RCC 7860 (cell line): ENCODE results near the gene ZSWIM7.
"Not testable (repeated sequence)": the region's sequence is repeated elsewhere in the genome, so short reads cannot be mapped to it uniquely, and the experiment has no call there.

ENCODE experiments used
- DNase-seq: peaks from one replicate; pipeline ENCODE4 v3.0.0-alpha.2; 2015; ENCODE audit warnings: low spot score
- FAIRE-seq: peaks from 2 replicates; lab custom pipeline; 2012; peaks lifted over from hg19 to GRCh38; lab: Jason Lieb, UNC

Gene ZSWIM7

GRCh38 chr17:15999974-16000827 lies 697 bp upstream of the ZSWIM7 start:
- no peak for FAIRE-seq
- no peak for DNase-seq

- FAIRE-seq (no peak), DNase-seq (no peak)
These were observed 1.4 kb downstream of the ZSWIM7 start for GRCh38 chr17:15998031-15998562.

DNA sequence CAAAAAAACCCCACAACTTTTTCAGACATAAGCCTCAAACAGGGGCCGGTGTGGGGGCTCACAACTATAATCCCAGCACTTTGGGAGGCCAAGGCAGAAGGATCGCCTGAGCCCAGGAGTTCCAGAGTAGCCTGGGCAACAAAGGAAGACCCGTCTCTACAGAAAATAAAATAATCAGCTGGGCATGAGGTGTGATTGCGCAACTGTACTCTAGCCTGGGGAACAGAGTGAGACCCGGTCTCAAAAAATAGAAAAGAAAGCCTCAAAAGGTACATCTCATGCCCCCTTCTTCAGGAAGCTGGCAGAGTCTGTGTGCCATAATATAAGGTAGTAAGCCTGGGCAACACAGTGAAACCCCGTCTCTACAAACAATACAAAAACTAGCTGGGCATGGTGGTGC lies 3.2 kb downstream of the ZSWIM7 start:
- no peak for DNase-seq
- no peak for FAIRE-seq

GRCh38 chr17:15981646-15982580 lies 17.6 kb downstream of the ZSWIM7 start:
- FAIRE-seq (no peak), DNase-seq (no peak)

- DNase-seq, result no peak
- FAIRE-seq, result no peak
These were observed 18.3 kb downstream of the ZSWIM7 start for GRCh38 chr17:15981208-15981607.

GRCh38 chr17:15979013-15979412 lies 20.5 kb downstream of the ZSWIM7 start:
- FAIRE-seq, result not testable (repeated sequence)

DNA sequence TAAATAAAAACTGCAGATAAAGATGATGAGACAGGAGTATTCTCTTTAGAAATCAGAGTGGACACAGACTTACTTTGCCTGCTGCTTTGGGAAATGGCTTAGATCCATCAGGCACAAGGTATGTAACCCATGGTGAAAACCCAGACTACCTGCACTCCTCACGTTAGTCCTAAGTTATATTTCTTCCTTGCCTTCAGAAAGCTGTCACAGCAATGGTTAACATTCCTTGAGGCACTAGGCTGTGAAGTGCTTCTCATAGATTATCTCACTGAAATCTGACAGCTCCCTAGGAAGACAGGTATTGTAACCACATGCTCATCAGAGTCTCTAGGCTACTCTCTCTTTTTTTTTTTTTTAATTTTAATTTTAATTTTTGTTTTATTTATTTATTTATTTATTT lies 20.9 kb downstream of the ZSWIM7 start:
- no peak for DNase-seq
- FAIRE-seq, result no peak

More at GRCh38 chr17:15979013-15979412, 20.5 kb downstream of the ZSWIM7 start:
- DNase-seq, result not testable (repeated sequence)

GRCh38 chr17:15977894-15978293 lies 21.6 kb downstream of the ZSWIM7 start:
- FAIRE-seq (no peak), DNase-seq (no peak)

GRCh38 chr17:15973834-15974233 lies 25.7 kb downstream of the ZSWIM7 start:
- no peak for FAIRE-seq
- no peak for DNase-seq

GRCh38 chr17:15973016-15973415 lies 26.5 kb downstream of the ZSWIM7 start:
- DNase-seq (no peak), FAIRE-seq (no peak)

- DNase-seq (no peak), FAIRE-seq (no peak)
These were observed 27.0 kb downstream of the ZSWIM7 start for GRCh38 chr17:15972497-15972951.

GRCh38 chr17:15971882-15972281 lies 27.6 kb downstream of the ZSWIM7 start:
- DNase-seq (no peak), FAIRE-seq (no peak)

GRCh38 chr17:15971098-15971678 lies 28.3 kb downstream of the ZSWIM7 start:
- DNase-seq (no peak), FAIRE-seq (no peak)

DNA sequence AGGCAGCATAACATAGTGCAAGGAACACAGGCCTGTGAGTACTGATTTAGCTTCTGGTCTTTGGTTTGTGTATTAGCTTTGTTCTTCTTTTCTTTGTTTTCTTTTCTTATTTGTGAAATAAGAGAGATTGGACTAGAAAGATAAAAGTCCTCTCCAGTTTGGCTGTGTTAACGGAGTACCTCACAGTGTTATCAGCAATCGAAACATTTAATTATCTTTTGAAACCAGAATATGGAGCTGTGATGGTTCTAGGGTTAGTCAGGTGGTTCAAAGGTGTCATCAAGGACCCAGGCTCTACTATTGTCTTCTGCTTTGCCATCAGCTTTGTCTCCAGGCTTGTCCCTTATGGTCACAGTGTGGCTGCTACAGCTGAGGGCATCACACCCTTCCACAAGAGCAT lies 29.0 kb downstream of the ZSWIM7 start:
- DNase-seq (no peak), FAIRE-seq (no peak)

- no peak for FAIRE-seq
- no peak for DNase-seq
These were observed 30.0 kb downstream of the ZSWIM7 start for GRCh38 chr17:15969463-15969862.

DNA sequence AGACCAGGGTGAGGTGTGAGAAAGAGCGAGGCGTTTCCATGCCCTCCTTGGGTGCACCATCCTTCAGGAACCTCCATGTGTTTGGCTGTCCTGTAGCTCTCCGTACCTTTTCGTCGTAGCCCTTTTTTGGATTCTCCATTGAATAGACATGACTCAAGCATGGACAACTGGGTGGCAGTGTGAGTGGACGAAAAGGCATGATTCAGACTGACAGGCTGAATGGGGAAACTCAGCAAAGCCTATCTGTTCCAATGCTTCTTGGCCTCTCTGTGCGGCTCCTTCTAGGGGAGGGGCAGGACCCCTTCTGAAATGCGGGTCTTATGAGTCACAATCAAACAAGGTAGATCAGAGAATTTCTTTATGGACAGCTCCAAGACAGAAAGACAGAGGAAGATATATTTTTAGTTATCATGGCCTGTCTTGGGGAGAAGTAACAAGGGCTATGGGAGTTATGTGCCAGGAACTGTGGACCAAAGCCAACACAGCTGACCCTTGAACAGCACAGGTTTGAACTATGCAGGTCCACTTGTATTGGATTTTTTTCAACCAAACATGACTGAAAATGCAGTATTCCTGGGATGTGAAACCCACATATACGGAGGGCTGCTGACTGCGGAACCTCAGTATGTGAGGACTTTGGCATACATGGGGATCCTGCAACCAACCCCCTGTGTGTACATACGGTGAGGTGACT lies 31.7 kb downstream of the ZSWIM7 start:
- DNase-seq, result no peak
- FAIRE-seq, result no peak

DNA sequence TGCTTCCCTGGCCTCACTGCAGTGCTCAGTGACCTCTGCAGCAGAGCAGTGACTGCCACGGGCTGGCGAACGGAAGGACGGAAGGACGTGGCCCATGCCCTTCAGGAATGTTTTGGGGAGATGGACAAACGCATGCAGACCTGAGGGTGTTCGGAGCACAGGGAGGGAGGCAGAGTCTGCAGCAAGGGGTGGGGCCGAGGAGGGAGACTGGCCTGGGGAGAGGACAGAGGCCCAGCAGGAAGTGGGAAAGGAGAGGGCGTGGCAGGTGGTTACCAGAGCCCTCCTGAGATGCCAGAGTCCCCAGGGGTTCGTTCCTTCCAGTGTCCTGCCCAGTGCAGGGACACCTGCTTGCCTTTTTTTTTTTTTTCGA lies 32.6 kb downstream of the ZSWIM7 start:
- DNase-seq (peak; percentile 18), FAIRE-seq (no peak)

- DNase-seq (no peak), FAIRE-seq (no peak)
These were observed 33.2 kb downstream of the ZSWIM7 start for GRCh38 chr17:15966183-15966878.

GRCh38 chr17:15965528-15965927 lies 34.0 kb downstream of the ZSWIM7 start:
- FAIRE-seq, result no peak
- DNase-seq, result no peak

GRCh38 chr17:15963670-15964110 lies 35.8 kb downstream of the ZSWIM7 start:
- FAIRE-seq, result peak; percentile 88
- DNase-seq, result peak; percentile 93
